NCI-H146 treated with DMSO at 0.1 percent for 48 hours (cell line): ENCODE measurements around the gene SENP5.
"Not testable (repeated sequence)": the region's sequence is repeated elsewhere in the genome, so short reads cannot be mapped to it uniquely, and the experiment has no call there.

ENCODE experiments used
- DNase-seq: peaks from one replicate; lab custom pipeline; 2025; ENCODE audit not compliant: unreplicated experiment; lab: John Stamatoyannopoulos, UW

Gene SENP5

DNA sequence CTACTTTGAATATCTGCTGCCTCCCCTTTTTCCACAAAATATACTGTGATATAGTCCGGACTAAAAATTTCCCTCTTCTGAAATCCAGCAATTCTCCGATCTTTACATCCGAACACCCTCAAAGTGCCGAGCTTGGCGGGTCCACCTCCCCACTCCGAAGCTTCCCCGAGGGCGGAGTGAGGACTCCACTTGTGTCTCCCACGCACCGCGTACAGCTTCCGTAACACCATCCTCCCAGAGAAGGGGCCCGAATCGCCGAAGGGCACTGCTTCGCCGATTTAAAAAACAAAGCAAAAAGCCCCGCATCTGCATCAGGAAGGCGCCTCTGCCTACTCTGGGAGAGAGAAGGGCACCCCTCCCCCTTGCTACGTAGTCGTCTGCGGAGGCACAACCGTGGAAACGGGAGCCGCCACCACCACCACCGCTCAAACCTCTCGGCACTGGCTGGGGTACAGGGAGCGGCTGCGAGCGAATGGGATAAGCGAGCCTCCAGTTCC is 74.1 kb downstream of the SENP5 start:
- no peak for DNase-seq

DNA sequence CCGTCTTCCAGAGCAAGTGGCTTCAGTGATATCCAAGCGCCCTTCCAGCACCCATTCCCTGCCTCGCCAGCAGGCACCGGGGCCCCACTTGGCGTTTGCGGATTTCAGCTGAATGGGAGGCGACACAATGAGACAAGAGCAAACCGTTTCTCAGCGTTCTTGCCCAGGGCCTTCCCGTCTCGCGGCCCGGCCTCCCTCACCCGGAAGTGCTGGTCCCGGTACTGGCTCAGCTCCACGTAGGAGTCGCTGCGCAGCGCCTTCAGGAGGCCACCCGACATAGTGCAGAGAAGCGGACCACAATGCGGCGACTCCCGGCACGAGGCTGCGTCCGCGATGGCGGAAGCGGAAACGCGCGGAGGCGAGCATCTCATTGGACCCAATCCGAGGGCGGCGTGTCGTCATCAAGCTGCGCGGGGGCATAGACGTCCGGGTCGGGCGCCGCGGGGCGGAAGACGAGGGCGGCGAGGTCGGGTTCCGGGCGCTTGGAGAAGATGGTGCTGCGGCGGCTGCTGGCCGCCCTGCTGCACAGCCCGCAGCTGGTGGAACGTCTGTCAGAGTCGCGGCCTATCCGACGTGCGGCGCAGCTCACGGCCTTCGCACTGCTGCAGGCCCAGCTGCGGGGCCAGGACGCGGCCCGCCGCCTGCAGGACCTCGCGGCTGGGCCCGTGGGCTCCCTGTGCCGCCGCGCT is 74.7 kb downstream of the SENP5 start, which contains the start of gene NCBP2:
TSS of gene NCBP2 (minus strand) at position 303 of the 689 bp plus-strand sequence. CDS start at position 278, 25 bp downstream.
- peak; percentile 85 for DNase-seq

- no peak for DNase-seq
These were observed 75.2 kb downstream of the SENP5 start for GRCh38 chr3:196942915-196943277.

GRCh38 chr3:196944037-196944790 is 76.5 kb downstream of the SENP5 start:
- DNase-seq: not testable (repeated sequence)

DNA sequence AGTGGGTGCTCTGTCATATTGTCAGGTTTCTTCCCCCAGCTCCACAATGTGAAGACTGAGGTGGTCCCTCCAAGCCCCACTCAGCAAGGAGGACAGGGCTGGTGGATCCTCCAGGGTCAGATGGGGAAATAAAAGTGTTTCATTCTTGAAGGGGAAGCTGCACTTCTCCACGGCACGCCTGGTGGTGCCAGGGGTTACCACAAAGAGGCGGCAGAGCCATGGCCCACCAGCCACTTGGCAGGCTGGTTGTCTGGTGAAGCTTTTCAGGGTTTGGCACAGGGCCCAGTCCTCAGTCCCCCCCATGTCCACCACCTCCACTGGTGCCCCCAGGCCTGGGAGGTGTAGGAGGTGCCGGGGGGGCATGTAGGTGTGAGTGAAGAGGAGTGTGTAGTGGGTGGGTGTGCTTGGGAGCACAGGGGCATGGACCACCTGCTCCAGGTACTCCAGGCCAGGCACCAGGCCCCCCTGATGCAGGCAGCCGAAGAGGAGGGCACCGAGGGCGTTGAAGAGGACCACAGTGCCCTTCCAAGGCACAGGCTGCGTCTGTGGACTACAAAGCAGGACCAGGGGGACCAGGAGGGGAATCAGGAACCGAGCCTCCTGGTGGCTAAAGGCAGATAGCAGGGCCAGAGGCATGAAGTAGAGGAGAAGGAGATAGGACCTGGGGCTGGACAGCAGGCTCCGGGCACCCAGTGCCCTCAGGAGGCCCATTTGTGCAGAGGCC is 79.6 kb downstream of the SENP5 start:
- DNase-seq: no peak

DNA sequence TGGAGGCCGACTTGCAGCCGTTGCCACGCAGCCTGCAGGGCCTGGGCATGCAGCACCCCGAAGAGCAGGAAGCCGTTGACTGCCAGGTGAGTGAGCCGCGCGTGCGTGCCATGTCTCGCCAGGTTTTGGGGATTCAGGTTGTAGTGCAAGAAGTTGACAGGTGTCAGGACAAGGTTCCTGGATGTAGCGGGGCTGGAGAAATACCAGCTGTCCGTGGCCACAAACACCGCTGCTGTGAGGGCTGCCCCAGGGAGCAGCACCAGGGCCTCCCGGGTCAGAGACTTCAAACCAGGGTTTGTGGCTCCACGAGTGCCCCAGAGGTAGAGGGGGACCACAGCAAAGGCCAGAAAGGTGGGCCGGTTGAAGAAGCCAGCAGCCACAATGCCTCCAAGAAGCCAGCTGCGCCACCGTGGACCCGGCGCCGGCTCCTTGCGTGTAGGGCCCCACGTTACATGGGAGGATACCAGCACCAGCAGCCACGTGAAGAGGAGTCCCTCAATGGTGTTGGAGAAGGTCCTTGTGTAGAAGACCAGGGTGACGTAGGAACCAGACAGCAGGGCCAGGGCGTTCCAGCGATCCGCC is 80.2 kb downstream of the SENP5 start:
- DNase-seq: no peak

- no peak for DNase-seq
These were observed 80.9 kb downstream of the SENP5 start for GRCh38 chr3:196948442-196949284.

- DNase-seq: no peak
These were observed 81.5 kb downstream of the SENP5 start for GRCh38 chr3:196949285-196949619.

GRCh38 chr3:196949750-196950149 is 82.0 kb downstream of the SENP5 start:
- DNase-seq: no peak

- DNase-seq: no peak
These were observed 83.7 kb downstream of the SENP5 start for GRCh38 chr3:196951371-196951770.

DNA sequence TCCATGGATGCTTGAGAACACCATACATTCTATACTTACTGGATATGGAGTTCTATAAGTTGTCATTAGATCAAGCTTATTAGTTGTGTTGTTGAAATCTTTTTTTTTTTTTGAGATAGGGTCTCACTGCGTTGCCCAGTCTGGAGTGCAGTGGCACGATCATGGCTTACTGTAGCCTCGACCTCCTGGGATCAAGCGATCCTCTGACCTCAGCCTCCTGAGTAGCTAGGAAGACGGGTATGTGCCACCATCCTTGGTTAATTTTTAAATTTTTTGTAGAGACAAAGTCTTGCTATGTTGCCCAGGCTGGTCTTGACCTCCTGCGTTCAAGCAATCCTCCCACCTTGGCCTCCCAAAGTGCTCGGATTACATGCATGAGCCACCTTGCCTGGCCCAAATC is 87.1 kb downstream of the SENP5 start:
- no peak for DNase-seq

DNA sequence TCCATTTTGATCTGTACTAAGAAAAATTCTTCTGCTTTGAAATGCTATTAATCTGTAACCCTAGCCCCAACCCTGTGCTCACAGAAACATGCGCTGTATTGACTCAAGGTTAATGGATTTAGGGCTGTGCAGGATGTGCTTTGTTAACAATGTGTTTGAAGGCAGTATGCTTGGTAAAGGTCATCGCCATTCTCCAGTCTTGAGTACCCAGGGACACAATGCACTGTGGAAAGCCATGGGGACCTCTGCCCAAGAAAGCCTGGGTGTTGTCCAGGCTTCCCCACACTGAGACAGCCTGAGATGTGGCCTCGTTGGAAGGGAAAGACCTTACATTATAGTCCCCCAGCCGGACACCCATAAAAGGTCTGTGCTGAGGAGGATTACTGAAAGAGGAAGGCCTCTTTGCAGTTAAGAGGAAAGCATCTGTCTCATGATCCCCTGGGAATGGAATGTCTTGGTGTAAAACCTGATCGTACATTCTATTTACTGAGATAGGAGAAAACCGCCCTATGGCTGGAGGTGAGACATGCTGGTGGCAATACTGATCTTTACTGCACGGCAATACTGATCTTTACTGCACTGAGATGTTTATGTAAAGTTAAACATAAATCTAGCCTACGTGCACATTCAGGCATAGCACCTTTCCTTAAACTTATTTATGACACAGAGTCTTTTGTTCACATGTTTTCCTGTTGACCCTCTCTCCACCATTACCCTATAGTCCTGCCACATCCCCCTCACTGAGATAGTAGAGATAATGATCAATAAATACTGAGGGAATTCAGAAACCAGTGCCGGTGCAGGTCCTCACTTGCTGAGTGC is 94.6 kb downstream of the SENP5 start:
- no peak for DNase-seq

DNA sequence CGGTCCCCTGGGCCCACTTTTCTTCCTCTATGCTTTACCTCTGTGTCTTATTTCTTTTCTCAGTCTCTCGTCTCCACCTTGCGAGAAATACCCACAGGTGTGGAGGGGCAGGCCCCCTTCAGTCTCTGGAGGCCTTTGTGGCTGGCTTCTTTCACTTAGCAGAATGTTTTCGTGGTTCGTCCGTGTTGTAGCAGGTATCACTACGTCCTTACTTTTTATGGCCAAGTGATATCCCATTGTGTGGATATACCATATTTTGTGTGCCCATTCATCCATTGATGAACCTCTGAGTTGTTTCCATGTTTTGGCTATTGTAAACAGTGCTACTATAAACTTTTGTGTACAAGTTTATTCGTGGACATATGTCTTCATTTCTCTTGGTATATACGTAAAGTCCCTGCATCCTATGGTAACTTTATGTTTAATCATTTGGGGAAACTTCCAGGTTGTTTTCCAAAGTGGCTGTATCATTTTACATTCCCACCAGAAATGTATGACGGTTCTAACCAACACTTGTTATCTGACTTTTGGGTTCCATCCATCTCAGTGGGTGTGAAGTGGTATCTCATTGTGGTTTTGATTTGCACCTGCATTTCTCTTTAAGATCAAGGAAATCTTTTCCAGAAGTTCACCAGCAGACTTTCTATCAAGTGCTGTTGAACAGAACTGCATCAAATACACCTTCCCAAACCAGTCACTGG is 95.4 kb downstream of the SENP5 start:
- no peak for DNase-seq

DNA sequence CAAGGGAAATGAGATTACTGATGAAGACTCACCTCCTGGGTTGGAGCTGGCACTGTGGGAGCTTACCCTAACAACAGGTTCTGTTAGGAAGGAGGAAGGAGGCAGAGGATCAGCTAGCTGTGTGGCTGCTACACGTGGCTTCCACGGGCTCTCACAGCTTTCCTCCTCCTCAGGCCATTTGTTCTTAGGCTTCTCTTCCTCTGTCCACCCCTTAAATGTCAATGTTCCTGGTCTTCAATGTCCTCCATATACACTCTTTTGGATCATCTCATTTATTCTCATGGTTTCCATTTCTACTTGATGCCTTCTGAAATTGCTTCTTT is 95.9 kb downstream of the SENP5 start:
- DNase-seq: no peak

DNA sequence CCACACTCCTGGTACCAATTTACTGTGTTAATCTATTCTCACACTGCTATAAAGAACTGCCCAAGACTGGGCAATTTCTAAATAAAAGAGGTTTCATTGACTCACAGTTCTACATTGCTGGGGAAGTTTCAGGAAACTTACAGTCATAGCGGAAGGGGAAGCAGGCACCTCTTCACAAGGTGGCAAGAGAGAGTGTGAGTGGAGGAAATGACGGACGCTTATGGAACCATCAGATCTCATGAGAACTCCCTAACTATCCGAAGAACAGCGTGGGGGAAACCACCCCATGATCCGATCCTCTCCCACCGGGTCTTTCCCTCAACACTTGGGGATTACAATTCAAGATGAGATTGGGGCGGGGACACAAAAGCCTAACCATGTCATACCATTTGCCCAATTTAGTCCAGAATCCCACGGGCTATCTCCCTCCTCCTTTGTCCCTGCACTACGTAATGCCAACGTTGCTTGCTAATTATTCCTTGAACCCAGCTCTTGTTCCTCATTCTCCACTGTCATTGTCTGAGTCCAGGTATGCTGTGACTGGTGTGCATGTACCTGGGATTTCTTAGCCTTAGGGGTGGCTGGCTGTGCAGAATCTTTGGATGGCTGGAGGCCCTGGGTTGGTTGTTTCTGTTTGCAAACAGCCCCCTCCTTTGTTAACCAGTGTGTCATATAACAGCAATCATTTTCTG is 97.5 kb downstream of the SENP5 start:
- no peak for DNase-seq

DNA sequence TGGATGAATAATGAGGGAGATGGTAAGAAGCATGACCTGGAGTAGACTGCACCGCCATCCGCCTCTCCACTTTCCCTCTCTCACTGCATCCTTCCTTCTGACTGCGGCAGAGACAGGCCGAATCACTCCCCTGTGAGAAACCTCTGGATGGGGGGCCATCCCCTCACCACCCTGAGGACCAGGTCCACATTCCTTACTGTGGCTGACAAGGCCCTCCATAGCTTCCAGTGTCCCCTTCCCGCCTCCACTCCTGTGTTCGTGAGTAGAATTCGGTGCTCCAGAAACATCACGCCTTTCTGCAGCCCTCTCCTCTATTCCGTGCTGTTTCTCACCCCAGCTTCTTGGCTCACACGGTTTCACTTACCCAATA is 98.1 kb downstream of the SENP5 start:
- DNase-seq: no peak

GRCh38 chr3:196966526-196967401 is 99.0 kb downstream of the SENP5 start:
- no peak for DNase-seq
